22Rv1 (cell line): ENCODE data around the gene WASF3.

Experiments used
- ZFX ChIP-seq: fragments of 450-650 bp; IDR thresholded peaks from 2 replicates; pipeline ENCODE4 v1.6.1; 2017; ENCODE audit warnings: antibody characterized with exemption, borderline replicate concordance
- TF ChIP-seq, protein P1 (sequence below): fragments of 450-650 bp; IDR thresholded peaks from 2 replicates; pipeline ENCODE4 v1.5.1; 2017; ENCODE audit warnings: mild to moderate bottlenecking

DNA sequence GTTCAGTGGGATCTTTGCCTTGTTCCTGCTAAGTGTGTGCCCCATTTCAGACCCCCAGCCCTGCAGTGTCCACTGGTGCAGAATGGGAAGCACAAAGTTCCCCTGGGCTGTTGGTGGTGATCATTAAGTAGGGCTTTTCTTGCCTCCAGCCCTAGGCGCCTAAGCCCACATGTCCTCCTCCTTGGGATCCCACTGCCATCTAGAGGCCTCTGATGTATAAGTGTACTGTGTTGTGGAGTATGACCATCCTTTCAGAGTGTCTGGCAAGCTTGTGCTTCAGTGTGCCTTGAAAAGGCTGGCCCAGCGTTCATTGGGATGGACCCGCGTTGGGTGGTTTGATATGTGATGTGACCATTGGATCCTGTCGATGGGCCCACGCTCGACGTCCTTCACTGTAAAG lies 71.2 kb downstream of the WASF3 start:
- TF ChIP-seq, protein P1, sequence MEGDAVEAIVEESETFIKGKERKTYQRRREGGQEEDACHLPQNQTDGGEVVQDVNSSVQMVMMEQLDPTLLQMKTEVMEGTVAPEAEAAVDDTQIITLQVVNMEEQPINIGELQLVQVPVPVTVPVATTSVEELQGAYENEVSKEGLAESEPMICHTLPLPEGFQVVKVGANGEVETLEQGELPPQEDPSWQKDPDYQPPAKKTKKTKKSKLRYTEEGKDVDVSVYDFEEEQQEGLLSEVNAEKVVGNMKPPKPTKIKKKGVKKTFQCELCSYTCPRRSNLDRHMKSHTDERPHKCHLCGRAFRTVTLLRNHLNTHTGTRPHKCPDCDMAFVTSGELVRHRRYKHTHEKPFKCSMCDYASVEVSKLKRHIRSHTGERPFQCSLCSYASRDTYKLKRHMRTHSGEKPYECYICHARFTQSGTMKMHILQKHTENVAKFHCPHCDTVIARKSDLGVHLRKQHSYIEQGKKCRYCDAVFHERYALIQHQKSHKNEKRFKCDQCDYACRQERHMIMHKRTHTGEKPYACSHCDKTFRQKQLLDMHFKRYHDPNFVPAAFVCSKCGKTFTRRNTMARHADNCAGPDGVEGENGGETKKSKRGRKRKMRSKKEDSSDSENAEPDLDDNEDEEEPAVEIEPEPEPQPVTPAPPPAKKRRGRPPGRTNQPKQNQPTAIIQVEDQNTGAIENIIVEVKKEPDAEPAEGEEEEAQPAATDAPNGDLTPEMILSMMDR = no peak
- no peak for TF ChIP-seq ZFX
